Measurements from ENCODE around the gene ATG5.

GRCh38 chr6:106270414-106270813 lies 55.1 kb downstream of the ATG5 start:
- TF ChIP-seq IRF2 (CRISPR knock-in tag; IDR thresholded peaks at IDR 0.05) (no peak), HDAC1 (IDR thresholded peaks at IDR 0.05) (no peak), CTCF (IDR thresholded peaks at IDR 0.05 in 2 of 3, conservative IDR thresholded peaks at IDR 0.05 in 1 of 3; ENCODE audit: insufficient read depth in 2 of 3, low read depth in 1 of 3, low read length in 3 of 3) (no peak), TFAP4 (CRISPR knock-in tag; IDR thresholded peaks at IDR 0.05; ENCODE audit: borderline replicate concordance) (no peak), ESRRB (CRISPR knock-in tag; IDR thresholded peaks at IDR 0.05; ENCODE audit: borderline replicate concordance) (no peak), E2F1 (CRISPR knock-in tag; IDR thresholded peaks at IDR 0.05) (no peak)

All from K562 (cell line).